Adrenal gland (tissue), 12 donors: ENCODE data around the gene PYGL. TPM values are rescaled to one million over a fixed set of nuclear protein-coding genes. Genes with fewer than 3 reads are reported as not detected.
"Not testable (repeated sequence)": the region's sequence is repeated elsewhere in the genome, so short reads cannot be mapped to it uniquely, and the experiment has no call there.

Experiments
- DNase-seq, 7 donors: peaks; one replicate each; pipeline ENCODE4 v3.0.0-alpha.2; 2019 to 2020
- H3K27ac ChIP-seq, 5 donors: fragments of 200-600 bp; sonication (generic) in 4 of 5; 1 replicate in 3 of 5; 2 replicates in 2 of 5; pipeline versions ENCODE4 v1.5.1 to v1.8.0; 2016 to 2020; ENCODE audit warnings: mild to moderate bottlenecking in 1 of 5
- H3K27me3 ChIP-seq: fragments of 200-600 bp; 2 replicates; pipeline ENCODE4 v1.8.0; 2021
- H3K36me3 ChIP-seq, 2 donors: fragments of 200-600 bp; replicated peaks in 1 of 2; 1 replicate in 1 of 2; 2 replicates in 1 of 2; pipeline versions ENCODE4 v1.5.1 to v1.8.0; 2018 to 2022
- H3K4me1 ChIP-seq, 2 donors: fragments of 200-600 bp; replicated peaks in 1 of 2; 1 replicate in 1 of 2; 2 replicates in 1 of 2; pipeline versions ENCODE4 v1.5.1 to v1.8.0; 2018 to 2021
- H3K4me3 ChIP-seq, 4 donors: fragments of 200-600 bp; sonication (generic) in 3 of 4; one replicate each; pipeline ENCODE4 v1.5.1; 2016 to 2018
- H3K9me3 ChIP-seq, 3 donors: fragments of 200-600 bp; sonication (generic) in 1 of 3; replicated peaks in 1 of 3; 1 replicate in 2 of 3; 2 replicates in 1 of 3; pipeline versions ENCODE4 v1.5.1 to v1.8.0; 2016 to 2021
- POLR2A ChIP-seq, 2 donors: fragments of 450-650 bp; IDR thresholded peaks; one replicate each; pipeline ENCODE4 v1.6.1; 2017; ENCODE audit warnings: antibody characterized with exemption in 2 of 2, mild to moderate bottlenecking in 2 of 2, moderate library complexity in 1 of 2
- WGBS, 4 donors: extraction: QIAGEN DNeasy Blood & Tissue Kit in 2 of 4; methylation state at CpG; one replicate each; pipeline versions ENCODE4 v1.1.5 to v1.1.7; 2013 to 2017; 5-methylcytosine and 5-hydroxymethylcytosine counted together
- intact Hi-C, 2 donors: fragments of 100-400 bp; cut with DNase I; formaldehyde crosslinking; loops; one replicate each; pipeline versions ENCODE4 v1.14.1 to v1.15.0; 2022 to 2023
- polyA plus RNA-seq, 3 donors: library from polyadenylated mRNA; stranded (reverse); fragments of 200-250 nt in 2 of 3; fragments of 350-450 nt in 1 of 3; fragmentation: Illumina TruSeq in 1 of 3; extraction: RNeasy Lipid Tissue Mini Kit (QIAGEN cat#74804) in 1 of 3; gene quantifications; one replicate each; pipeline ENCODE4 v1.2.3, GENCODE V29; 2013 to 2014
- total RNA-seq, 9 donors: library from RNA; depleted of rRNA in 4 of 9; stranded (reverse); fragments of >200 nt in 4 of 9; fragments of 120-200 nt in 1 of 9; fragmentation: NEBNext Ultra II Directional in 1 of 9; extraction: Animal tissue kit (Norgen Biotek cat#: 25700) in 1 of 9; gene quantifications; one replicate each; pipeline versions ENCODE4 v1.1.0 to v1.2.4, GENCODE V29; 2013 to 2023
- TF ChIP-seq, protein P1 (sequence below), 6 experiments: fragments of 450-650 bp in 4 of 6; fragments of 200-600 bp in 2 of 6; sonication (generic) in 1 of 6; IDR thresholded peaks; 1 replicate in 5 of 6; 2 replicates in 1 of 6; pipeline versions ENCODE4 v1.5.1 to v1.8.0; 2016 to 2021; ENCODE audit warnings: antibody characterized with exemption in 6 of 6, mild to moderate bottlenecking in 2 of 6, moderate library complexity in 1 of 6
- donor health status: healthy with polysubstance abuse.
- donor health status: Bipolar disorder and iron deficiency.
- donor health status: DM: yes; HTN: yes; CAD: no.
- donor health status: DM: no; HTN: no; CAD: no.
- donor health status: DM: no; HTN: no; CAD: no.
- donor health status: DM: yes; HTN: yes; CAD: no.

PYGL gene
- total and polyA plus RNA-seq, 12 donors: 7.3 to 77.0 (median 41.8) TPM

GRCh38 chr14:50904719-50905118 lies 39.6 kb downstream of the PYGL start:
- no peak overlapping the region for H3K4me3 ChIP-seq
- intact Hi-C loops: no loop called here
- H3K9me3 ChIP-seq: no peaks in the 10 kb centered on the region
- TF ChIP-seq, protein P1, sequence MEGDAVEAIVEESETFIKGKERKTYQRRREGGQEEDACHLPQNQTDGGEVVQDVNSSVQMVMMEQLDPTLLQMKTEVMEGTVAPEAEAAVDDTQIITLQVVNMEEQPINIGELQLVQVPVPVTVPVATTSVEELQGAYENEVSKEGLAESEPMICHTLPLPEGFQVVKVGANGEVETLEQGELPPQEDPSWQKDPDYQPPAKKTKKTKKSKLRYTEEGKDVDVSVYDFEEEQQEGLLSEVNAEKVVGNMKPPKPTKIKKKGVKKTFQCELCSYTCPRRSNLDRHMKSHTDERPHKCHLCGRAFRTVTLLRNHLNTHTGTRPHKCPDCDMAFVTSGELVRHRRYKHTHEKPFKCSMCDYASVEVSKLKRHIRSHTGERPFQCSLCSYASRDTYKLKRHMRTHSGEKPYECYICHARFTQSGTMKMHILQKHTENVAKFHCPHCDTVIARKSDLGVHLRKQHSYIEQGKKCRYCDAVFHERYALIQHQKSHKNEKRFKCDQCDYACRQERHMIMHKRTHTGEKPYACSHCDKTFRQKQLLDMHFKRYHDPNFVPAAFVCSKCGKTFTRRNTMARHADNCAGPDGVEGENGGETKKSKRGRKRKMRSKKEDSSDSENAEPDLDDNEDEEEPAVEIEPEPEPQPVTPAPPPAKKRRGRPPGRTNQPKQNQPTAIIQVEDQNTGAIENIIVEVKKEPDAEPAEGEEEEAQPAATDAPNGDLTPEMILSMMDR (IDR thresholded peaks at IDR 0.05): no peak
- TF ChIP-seq POLR2A (IDR thresholded peaks at IDR 0.05): no peak
- no peak for DNase-seq
- H3K27me3 ChIP-seq: no peaks in the 10 kb centered on the region
- H3K36me3 ChIP-seq: peaks cover 5 to 21% of the 10 kb centered on the region in 2 donors
- no peaks in the 10 kb centered on the region for H3K4me1 ChIP-seq
- H3K27ac ChIP-seq: no peak overlapping the region

- peaks cover 0 to 4% of the 10 kb centered on the region in 2 donors for H3K36me3 ChIP-seq
- no peak for DNase-seq
- H3K9me3 ChIP-seq: no peaks in the 10 kb centered on the region
- 84 to 90% (median 87%) methylated on average over 3 of the region's 3 CpGs for WGBS, 4 donors
- intact Hi-C loops: no loop called here
- no peaks in the 10 kb centered on the region for H3K4me1 ChIP-seq
- TF ChIP-seq, protein P1 (IDR thresholded peaks at IDR 0.05): no peak
- no peak for TF ChIP-seq POLR2A (IDR thresholded peaks at IDR 0.05)
- no peak overlapping the region for H3K27ac ChIP-seq
- H3K4me3 ChIP-seq: no peak overlapping the region
- H3K27me3 ChIP-seq: no peaks in the 10 kb centered on the region
Observed at GRCh38 chr14:50901361-50901760, 42.9 kb downstream of the PYGL start.

DNA sequence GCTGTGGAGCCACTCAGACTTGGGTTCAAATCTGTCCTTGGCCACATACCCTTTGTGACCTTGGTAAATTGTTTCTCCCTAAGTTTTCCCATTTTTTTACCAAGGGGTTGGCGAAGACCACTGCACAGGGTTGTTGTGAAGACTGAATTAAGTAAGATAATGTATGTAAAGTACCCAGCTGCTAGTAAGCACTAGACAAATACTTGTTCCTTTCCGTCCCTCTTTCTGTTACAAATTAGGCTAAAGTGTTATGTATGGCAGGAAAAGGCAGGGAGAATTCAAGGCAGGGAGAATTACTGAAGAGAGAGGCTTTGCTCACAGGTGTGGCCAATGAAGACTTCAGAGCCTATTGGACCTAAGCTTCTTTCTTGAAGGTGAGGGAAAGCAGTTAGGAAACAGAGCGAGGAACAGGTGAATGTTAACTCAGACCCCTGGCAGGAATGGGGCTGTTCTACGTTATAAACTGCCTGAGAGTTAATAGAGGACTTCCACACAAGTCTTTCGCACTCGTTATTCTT lies 46.6 kb downstream of the PYGL start:
- DNase-seq: no peak
- Histone ChIP-seq H3K4me1 (no peaks in the 10 kb centered on the region), H3K36me3 (no peaks in the 10 kb centered on the region), H3K9me3 (no peaks in the 10 kb centered on the region), H3K27me3 (no peaks in the 10 kb centered on the region), H3K4me3 (no peak overlapping the region), H3K27ac (no peak overlapping the region)
- TF ChIP-seq, protein P1 (IDR thresholded peaks at IDR 0.05): no peak
- no peak for TF ChIP-seq POLR2A (IDR thresholded peaks at IDR 0.05)
- intact Hi-C loops: no loop called here
- 94 to 97% (median 94%) methylated on average over 6 of the region's 6 CpGs for whole genome bisulfite sequencing, 4 donors

DNA sequence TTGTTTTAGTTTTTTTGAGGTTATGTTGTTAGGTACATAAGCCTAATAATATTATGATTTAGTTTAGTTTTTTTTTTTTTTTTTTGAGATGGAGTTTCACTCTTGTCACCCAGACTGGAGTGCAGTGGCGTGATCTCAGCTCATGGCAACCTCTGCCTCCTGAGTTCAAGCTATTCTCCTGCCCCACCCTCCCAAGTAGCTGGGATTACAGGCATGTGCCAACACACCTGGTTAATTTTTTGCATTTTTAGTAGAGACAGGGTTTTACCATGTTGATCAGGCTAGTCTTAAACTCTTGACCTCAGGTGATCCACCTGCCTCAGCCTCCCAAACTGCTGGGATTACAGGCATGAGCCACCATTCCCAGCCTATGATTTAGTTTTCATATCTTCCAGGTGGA lies 47.3 kb downstream of the PYGL start:
- H3K4me1 ChIP-seq, intact Hi-C loops, H3K36me3 ChIP-seq, H3K4me3 ChIP-seq, H3K9me3 ChIP-seq, DNase-seq, H3K27me3 ChIP-seq, H3K27ac ChIP-seq: not testable (repeated sequence)
- 100% methylated on average over 1 of the region's 1 CpG for WGBS, 4 donors

- H3K4me1 ChIP-seq, H3K4me3 ChIP-seq, H3K27me3 ChIP-seq, DNase-seq, intact Hi-C loops, H3K36me3 ChIP-seq, H3K9me3 ChIP-seq, H3K27ac ChIP-seq: not testable (repeated sequence)
- 89 to 93% (median 90%) methylated on average over 5 to 7 of the region's 7 CpGs for WGBS, 4 donors
Observed at GRCh38 chr14:50896421-50896820, 47.9 kb downstream of the PYGL start.
